ENCODE data around the gene KTN1. TPM values are rescaled to one million over a fixed set of nuclear protein-coding genes. Genes with fewer than 3 reads are reported as not detected.
A peak's percentile ranks its signal among the peaks of the same experiment; 100 is the strongest.

Gene KTN1
- polyA plus RNA-seq, 1 donor from 2014 or later, result 95.0 TPM

GRCh38 chr14:55706365-55706684 is 126.3 kb downstream of the KTN1 start:
- TF ChIP-seq REST (IDR thresholded peaks at IDR 0.05; ENCODE audit: borderline replicate concordance) (no peak), EZH2 (IDR thresholded peaks at IDR 0.05; ENCODE audit: borderline replicate concordance, insufficient read depth, low read length, poor library complexity, severe bottlenecking) (no peak), TAF1 (IDR thresholded peaks at IDR 0.05; ENCODE audit: low read depth) (no peak), CTCF (IDR thresholded peaks at IDR 0.05; ENCODE audit: poor library complexity, severe bottlenecking) (no peak)
- no peaks in the 10 kb centered on the region for H3K9me3 ChIP-seq (ENCODE audit: low read length)

GRCh38 chr14:55706893-55707292 is 126.9 kb downstream of the KTN1 start:
- Histone ChIP-seq H3K4me3 (ENCODE audit: low read length) (no peak overlapping the region), H3K4me2 (ENCODE audit: low read length) (no peak overlapping the region), H3F3A (ENCODE audit: insufficient read depth, low read length, poor library complexity, severe bottlenecking) (no peaks in the 10 kb centered on the region), H3K79me2 (replicated peaks; ENCODE audit: insufficient read depth, low read length) (no peaks in the 10 kb centered on the region), H2AFZ (ENCODE audit: low read depth, low read length) (no peak overlapping the region), H3K27ac (ENCODE audit: low read length) (no peak overlapping the region), H4K20me1 (ENCODE audit: insufficient read depth) (no peaks in the 10 kb centered on the region), H3K9ac (ENCODE audit: low read length) (no peak overlapping the region), H3K9me2 (ENCODE audit: insufficient read depth, low read length) (no peaks in the 10 kb centered on the region), H3K27me3 (ENCODE audit: insufficient read depth, low read depth, low read length) (no peaks in the 10 kb centered on the region), H3K36me3 (ENCODE audit: insufficient read depth, low read length) (no peaks in the 10 kb centered on the region), H3K9me3 (ENCODE audit: low read length) (no peaks in the 10 kb centered on the region)
- TF ChIP-seq EP300 (conservative IDR thresholded peaks at IDR 0.05; ENCODE audit: poor library complexity, severe bottlenecking) (no peak), TAF1 (IDR thresholded peaks at IDR 0.05; ENCODE audit: low read depth) (no peak), POLR2AphosphoS5 (IDR thresholded peaks at IDR 0.05) (no peak), EZH2 (IDR thresholded peaks at IDR 0.05; ENCODE audit: borderline replicate concordance, insufficient read depth, low read length, poor library complexity, severe bottlenecking) (no peak), RAD21 (conservative IDR thresholded peaks at IDR 0.05) (no peak), SMC3 (conservative IDR thresholded peaks at IDR 0.05; ENCODE audit: poor library complexity) (no peak)

More at GRCh38 chr14:55706365-55706684, 126.3 kb downstream of the KTN1 start:
- H2AFZ ChIP-seq (ENCODE audit: low read depth, low read length), result no peak overlapping the region
- H3K27ac ChIP-seq (ENCODE audit: low read length), result no peak overlapping the region
- H3K27me3 ChIP-seq (ENCODE audit: insufficient read depth, low read depth, low read length), result no peaks in the 10 kb centered on the region
- H3K4me2 ChIP-seq (ENCODE audit: low read length), result no peak overlapping the region
- no peak overlapping the region for H3K9ac ChIP-seq (ENCODE audit: low read length)
- no peaks in the 10 kb centered on the region for H3F3A ChIP-seq (ENCODE audit: insufficient read depth, low read length, poor library complexity, severe bottlenecking)
- H3K4me3 ChIP-seq (ENCODE audit: low read length), result no peak overlapping the region
- H3K9me2 ChIP-seq (ENCODE audit: insufficient read depth, low read length), result no peaks in the 10 kb centered on the region
- H4K20me1 ChIP-seq (ENCODE audit: insufficient read depth), result no peaks in the 10 kb centered on the region
- no peaks in the 10 kb centered on the region for H3K36me3 ChIP-seq (ENCODE audit: insufficient read depth, low read length)
- H3K79me2 ChIP-seq (replicated peaks; ENCODE audit: insufficient read depth, low read length), result no peaks in the 10 kb centered on the region

- H3K9me2 ChIP-seq (ENCODE audit: insufficient read depth, low read length), result no peaks in the 10 kb centered on the region
- no peaks in the 10 kb centered on the region for H3K9me3 ChIP-seq (ENCODE audit: low read length)
- H3K4me3 ChIP-seq (ENCODE audit: low read length), result no peak overlapping the region
- no peaks in the 10 kb centered on the region for H3K27me3 ChIP-seq (ENCODE audit: insufficient read depth, low read depth, low read length)
- no peak overlapping the region for H3K9ac ChIP-seq (ENCODE audit: low read length)
- no peaks in the 10 kb centered on the region for H3K79me2 ChIP-seq (replicated peaks; ENCODE audit: insufficient read depth, low read length)
- H3K36me3 ChIP-seq (ENCODE audit: insufficient read depth, low read length), result no peaks in the 10 kb centered on the region
- H3K4me2 ChIP-seq (ENCODE audit: low read length), result no peak overlapping the region
- H3F3A ChIP-seq (ENCODE audit: insufficient read depth, low read length, poor library complexity, severe bottlenecking), result no peaks in the 10 kb centered on the region
- TF ChIP-seq CTCF (IDR thresholded peaks at IDR 0.05; ENCODE audit: poor library complexity, severe bottlenecking) (peak; percentile 90), TAF1 (IDR thresholded peaks at IDR 0.05; ENCODE audit: low read depth) (no peak), SMC3 (conservative IDR thresholded peaks at IDR 0.05; ENCODE audit: poor library complexity) (peak; percentile 95), RAD21 (conservative IDR thresholded peaks at IDR 0.05) (peak; percentile 94)
- H3K27ac ChIP-seq (ENCODE audit: low read length), result no peak overlapping the region
- H4K20me1 ChIP-seq (ENCODE audit: insufficient read depth), result no peaks in the 10 kb centered on the region
- no peak overlapping the region for H2AFZ ChIP-seq (ENCODE audit: low read depth, low read length)
Measured at GRCh38 chr14:55707365-55707804, 127.4 kb downstream of the KTN1 start.

Measured in neural cell (in vitro differentiated cells).